B cell (primary cell): ENCODE data around the gene KCNJ11. TPM values are rescaled to one million over a fixed set of nuclear protein-coding genes. Genes with fewer than 3 reads are reported as not detected.

Experiments
- ATAC-seq: fragments of 200-7000 bp; cut with Tn5 transposase; one replicate; pipeline ENCODE4 v1.10.0; 2021; ENCODE audit warnings: low read depth, mild to moderate bottlenecking, moderate number of reproducible peaks, moderate library complexity
- CTCF ChIA-PET: fragments of 350-600 bp; sonication (Branson Sonifier 250); formaldehyde crosslinking; loops from one replicate; lab custom pipeline; 2021; ENCODE audit warnings: antibody characterized with exemption, inconsistent platforms; lab: Charles Lee
- POLR2A ChIA-PET: fragments of 350-600 bp; sonication (Branson Sonifier 250); formaldehyde crosslinking; loops from one replicate; lab custom pipeline; 2021; ENCODE audit warnings: antibody characterized with exemption; lab: Charles Lee
- DNase-seq: peaks from one replicate; pipeline ENCODE4 v3.0.0; 2013
- H2AFZ ChIP-seq: 2 replicates; pipeline ENCODE4 v1.6.1; 2012; ENCODE audit warnings: mild to moderate bottlenecking, low read depth, low read length; ENCODE audit not compliant: insufficient read depth, poor library complexity, severe bottlenecking
- H3K27ac ChIP-seq, 2 donors: 1 replicate in 1 of 2; 2 replicates in 1 of 2; pipeline ENCODE4 v1.5.1; 2012 to 2013; ENCODE audit warnings: low read length in 2 of 2, mild to moderate bottlenecking in 2 of 2, moderate library complexity in 1 of 2
- H3K27me3 ChIP-seq, 4 experiments: fragments of 200-600 bp in 1 of 4; sonication (generic) in 1 of 4; replicated peaks in 1 of 4; 1 replicate in 2 of 4; 2 replicates in 2 of 4; pipeline versions ENCODE4 v1.6.1 to v1.7.0; 2013 to 2016; ENCODE audit warnings: low read length in 3 of 4, mild to moderate bottlenecking in 2 of 4, mixed read lengths in 1 of 4, moderate library complexity in 1 of 4; ENCODE audit not compliant: insufficient read depth in 4 of 4, control insufficient read depth in 3 of 4; ENCODE audit errors: control extremely low read depth in 1 of 4
- H3K36me3 ChIP-seq, 2 experiments: replicated peaks in 1 of 2; 1 replicate in 1 of 2; 2 replicates in 1 of 2; pipeline versions ENCODE4 v1.6.1 to v1.7.1; 2013; ENCODE audit warnings: low read length in 1 of 2; ENCODE audit not compliant: insufficient read depth in 2 of 2, control insufficient read depth in 1 of 2; ENCODE audit errors: control extremely low read depth in 1 of 2, extremely low read depth in 1 of 2
- H3K4me1 ChIP-seq, 2 donors: fragments of 200-600 bp in 1 of 2; sonication (generic) in 1 of 2; 1 replicate in 1 of 2; 2 replicates in 1 of 2; pipeline versions ENCODE4 v1.5.1 to v1.6.1; 2013 to 2017; ENCODE audit warnings: low read length in 2 of 2; ENCODE audit not compliant: control insufficient read depth in 2 of 2, insufficient read depth in 2 of 2
- H3K4me2 ChIP-seq: replicated peaks from 2 replicates; pipeline ENCODE3; 2012; ENCODE audit warnings: mild to moderate bottlenecking, low read depth, low read length; ENCODE audit not compliant: poor library complexity, severe bottlenecking
- H3K4me3 ChIP-seq, 5 experiments: fragments of 200-600 bp in 1 of 5; sonication (generic) in 1 of 5; 1 replicate in 3 of 5; 2 replicates in 2 of 5; pipeline versions ENCODE4 v1.5.1 to v1.7.0; 2011 to 2016; ENCODE audit warnings: low read length in 4 of 5, mild to moderate bottlenecking in 4 of 5, low read depth in 2 of 5, control low read depth in 1 of 5, moderate library complexity in 1 of 5; ENCODE audit not compliant: insufficient read depth in 1 of 5; ENCODE audit errors: control extremely low read depth in 1 of 5, extremely low read depth in 1 of 5
- H3K79me2 ChIP-seq: fragments of 200-600 bp; sonication (generic); one replicate; pipeline ENCODE4 v1.6.0; 2016; ENCODE audit warnings: low read length; ENCODE audit not compliant: control insufficient read depth, insufficient read depth
- H3K9ac ChIP-seq: fragments of 200-600 bp; sonication (generic); 2 replicates; pipeline ENCODE4 v1.6.1; 2017; ENCODE audit warnings: mild to moderate bottlenecking, low read length, moderate library complexity
- H3K9me3 ChIP-seq, 3 donors: one replicate each; pipeline versions ENCODE4 v1.6.1 to v1.7.1; 2013; ENCODE audit warnings: low read length in 2 of 3; ENCODE audit not compliant: control insufficient read depth in 2 of 3, insufficient read depth in 1 of 3; ENCODE audit errors: control extremely low read depth in 1 of 3
- H4K20me1 ChIP-seq: 2 replicates; pipeline ENCODE4 v1.6.0; 2012; ENCODE audit warnings: mild to moderate bottlenecking, low read length; ENCODE audit not compliant: insufficient read depth, control insufficient read depth, poor library complexity, severe bottlenecking
- H3K27ac Mint-ChIP-seq: one replicate; pipeline ENCODE4 v1.8.0; 2021; ENCODE audit warnings: mixed read lengths
- H3K27me3 Mint-ChIP-seq: one replicate; pipeline ENCODE4 v1.8.0; 2021; ENCODE audit warnings: mixed read lengths
- H3K4me1 Mint-ChIP-seq: one replicate; pipeline ENCODE4 v1.8.0; 2021; ENCODE audit warnings: mixed read lengths
- H3K4me3 Mint-ChIP-seq: one replicate; pipeline ENCODE4 v1.8.0; 2021; ENCODE audit warnings: mixed read lengths
- H3K9me3 Mint-ChIP-seq: one replicate; pipeline ENCODE4 v1.8.0; 2022; ENCODE audit warnings: mixed read lengths; ENCODE audit not compliant: insufficient read depth
- EZH2 ChIP-seq: IDR thresholded peaks from 2 replicates; pipeline ENCODE4 v1.6.1; 2012; ENCODE audit warnings: borderline replicate concordance, low read depth, mild to moderate bottlenecking, moderate library complexity, low read length; ENCODE audit not compliant: insufficient read depth, poor library complexity, severe bottlenecking
- WGBS: methylation state at CpG from one replicate; pipeline ENCODE4 v1.1.5; 2013; ENCODE audit warnings: missing lambda C conversion rate; ENCODE audit not compliant: insufficient coverage; 5-methylcytosine and 5-hydroxymethylcytosine counted together
- intact Hi-C: fragments of 100-400 bp; cut with micrococcal nuclease; formaldehyde crosslinking; loops from one replicate; pipeline ENCODE4 v1.10.0; 2022
- polyA plus RNA-seq: library from polyadenylated mRNA; depleted of rRNA; stranded (reverse); fragments of >200 nt; gene quantifications from 2 replicates; pipeline ENCODE4 v1.2.3, GENCODE V29; 2012
- total RNA-seq, 2 donors: library from RNA; stranded (reverse); fragments of 120-200 nt in 1 of 2; gene quantifications; 1 replicate in 1 of 2; 2 replicates in 1 of 2; pipeline versions ENCODE4 v1.2.3 to v1.2.4, GENCODE V29; 2013 to 2022
- TF ChIP-seq, protein P1 (sequence below): fragments of 200-600 bp; IDR thresholded peaks from one replicate; pipeline ENCODE4 v1.8.0; 2022; ENCODE audit warnings: antibody characterized with exemption, mild to moderate bottlenecking

Gene KCNJ11
- total and polyA plus RNA-seq, 2 donors (not counting 1 experiment from before 2014, with no cell fraction given): 1.4 to 2.1 TPM

GRCh38 chr11:17385492-17385891, 3.0 kb downstream of the KCNJ11 start:
- intact Hi-C loops: loop anchor here (5.0 to 10.0 kb wide), 2 partner anchors 308 to 629 kb away; partner anchors contain the start of genes RPS13 and SERGEF
- H3K9ac ChIP-seq: no peak overlapping the region
- WGBS: 90% methylated on average over 2 of the region's 5 CpGs
- peaks cover 0 to 2% (median 0%) of the 10 kb centered on the region in 4 experiments for H3K27me3 ChIP-seq
- no peak overlapping the region for H3K27ac Mint-ChIP-seq
- H3K27me3 Mint-ChIP-seq: peaks cover 5% of the 10 kb centered on the region
- H3K4me2 ChIP-seq: no peak overlapping the region
- H4K20me1 ChIP-seq: no peaks in the 10 kb centered on the region
- ATAC-seq (no peak), DNase-seq (no peak)
- no peak overlapping the region for H3K4me3 ChIP-seq
- POLR2A ChIA-PET: no interaction called here
- H3K9me3 ChIP-seq: no peaks in the 10 kb centered on the region
- peaks cover 4 to 20% of the 10 kb centered on the region in 2 donors for H3K4me1 ChIP-seq
- H2AFZ ChIP-seq: no peak overlapping the region
- no peaks in the 10 kb centered on the region for H3K36me3 ChIP-seq
- peaks cover 9% of the 10 kb centered on the region for H3K4me1 Mint-ChIP-seq
- CTCF ChIA-PET: interaction anchor here (0.9 to 4.6 kb wide), 4 partner anchors 31 to 155 kb away, joined by 3 to 116 read pairs (median 10); no protein-coding TSS in a partner anchor
- no peak overlapping the region for H3K4me3 Mint-ChIP-seq
- no peaks in the 10 kb centered on the region for H3K79me2 ChIP-seq
- no peak for TF ChIP-seq EZH2
- TF ChIP-seq, protein P1, sequence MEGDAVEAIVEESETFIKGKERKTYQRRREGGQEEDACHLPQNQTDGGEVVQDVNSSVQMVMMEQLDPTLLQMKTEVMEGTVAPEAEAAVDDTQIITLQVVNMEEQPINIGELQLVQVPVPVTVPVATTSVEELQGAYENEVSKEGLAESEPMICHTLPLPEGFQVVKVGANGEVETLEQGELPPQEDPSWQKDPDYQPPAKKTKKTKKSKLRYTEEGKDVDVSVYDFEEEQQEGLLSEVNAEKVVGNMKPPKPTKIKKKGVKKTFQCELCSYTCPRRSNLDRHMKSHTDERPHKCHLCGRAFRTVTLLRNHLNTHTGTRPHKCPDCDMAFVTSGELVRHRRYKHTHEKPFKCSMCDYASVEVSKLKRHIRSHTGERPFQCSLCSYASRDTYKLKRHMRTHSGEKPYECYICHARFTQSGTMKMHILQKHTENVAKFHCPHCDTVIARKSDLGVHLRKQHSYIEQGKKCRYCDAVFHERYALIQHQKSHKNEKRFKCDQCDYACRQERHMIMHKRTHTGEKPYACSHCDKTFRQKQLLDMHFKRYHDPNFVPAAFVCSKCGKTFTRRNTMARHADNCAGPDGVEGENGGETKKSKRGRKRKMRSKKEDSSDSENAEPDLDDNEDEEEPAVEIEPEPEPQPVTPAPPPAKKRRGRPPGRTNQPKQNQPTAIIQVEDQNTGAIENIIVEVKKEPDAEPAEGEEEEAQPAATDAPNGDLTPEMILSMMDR: no peak
- no peak overlapping the region for H3K27ac ChIP-seq
- H3K9me3 Mint-ChIP-seq: no peaks in the 10 kb centered on the region

DNA sequence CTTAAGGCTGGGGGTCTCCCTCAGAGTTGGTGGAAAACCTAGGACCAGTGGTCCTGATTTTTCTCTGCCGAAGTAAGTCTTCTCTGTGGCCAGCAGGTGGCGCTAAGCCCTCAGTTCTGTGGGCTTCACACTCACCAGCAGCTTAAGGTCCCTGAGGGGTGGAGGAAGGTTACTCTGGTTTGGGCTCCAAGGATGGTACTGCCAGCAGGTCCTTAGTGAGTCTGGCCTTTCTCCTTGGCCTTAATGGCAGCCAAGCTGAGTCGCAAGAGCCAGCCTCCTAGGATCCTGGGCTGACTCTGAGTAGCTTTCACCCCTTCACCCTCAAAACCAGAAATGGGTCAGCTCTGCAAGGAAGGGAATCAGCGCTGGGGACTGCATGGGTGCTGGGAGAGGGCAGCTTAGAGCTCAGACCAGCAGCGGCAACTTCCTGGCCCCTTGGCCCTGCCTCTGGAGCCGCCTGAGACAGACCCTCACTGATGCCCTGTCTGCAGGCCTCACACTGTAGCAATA, 4.4 kb downstream of the KCNJ11 start:
- peaks cover 5% of the 10 kb centered on the region for H3K27me3 Mint-ChIP-seq
- Histone ChIP-seq H3K9me3 (no peaks in the 10 kb centered on the region), H2AFZ (no peak overlapping the region), H3K9ac (no peak overlapping the region), H3K36me3 (no peaks in the 10 kb centered on the region), H3K79me2 (no peaks in the 10 kb centered on the region), H3K27me3 (no peaks in the 10 kb centered on the region), H4K20me1 (no peaks in the 10 kb centered on the region), H3K27ac (no peak overlapping the region), H3K4me1 (peaks cover 4 to 10% of the 10 kb centered on the region in 2 donors), H3K4me2 (no peak overlapping the region), H3K4me3 (no peak overlapping the region)
- POLR2A ChIA-PET: no interaction called here
- intact Hi-C loops: loop anchor here (1.0 to 10.0 kb wide), 4 partner anchors 30 to 631 kb away; partner anchors contain the start of gene SERGEF
- ATAC-seq (peak; percentile 72), DNase-seq (peak; percentile 85)
- H3K4me1 Mint-ChIP-seq: peaks cover 2% of the 10 kb centered on the region
- WGBS: 51% methylated on average over 5 of the region's 6 CpGs
- H3K27ac Mint-ChIP-seq: no peak overlapping the region
- H3K9me3 Mint-ChIP-seq: no peaks in the 10 kb centered on the region
- CTCF ChIA-PET: interaction anchor here (0.6 to 4.6 kb wide), 32 partner anchors 9 to 548 kb away, joined by 3 to 116 read pairs (median 5); no protein-coding TSS in a partner anchor
- no peak for TF ChIP-seq EZH2
- TF ChIP-seq, protein P1: peak; percentile 93
- no peak overlapping the region for H3K4me3 Mint-ChIP-seq
